ENCODE data around the gene ANK2. TPM values are rescaled to one million over a fixed set of nuclear protein-coding genes. Genes with fewer than 3 reads are reported as not detected.
"Not testable (repeated sequence)": the region's sequence is repeated elsewhere in the genome, so short reads cannot be mapped to it uniquely, and the experiment has no call there.

ANK2 gene
- total RNA-seq, 2 donors from 2014 or later = 0.87 to 1.1 TPM

DNA sequence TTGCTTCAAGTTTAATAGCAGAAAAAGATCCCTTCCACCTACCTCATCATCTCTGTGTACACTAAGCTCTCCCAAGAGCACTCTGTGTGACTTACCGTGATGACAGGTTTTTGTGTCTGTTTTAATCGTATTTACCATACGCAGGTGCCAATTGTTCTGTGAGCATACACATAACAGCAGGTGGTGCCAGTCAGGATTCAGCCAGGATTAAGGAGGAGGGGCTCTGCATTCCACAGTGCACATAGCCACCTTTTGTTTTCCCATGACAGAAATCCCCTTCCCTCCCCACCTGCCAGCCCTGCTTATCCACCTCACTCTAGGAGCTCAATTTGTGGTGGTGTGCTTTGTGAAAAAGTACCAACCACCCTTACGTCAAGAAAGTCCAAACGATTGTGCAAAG is 14.8 kb downstream of the ANK2 start:
- H3K4me3 Mint-ChIP-seq = no peak overlapping the region
- H3K36me3 Mint-ChIP-seq (ENCODE audit: low read depth) = no peaks in the 10 kb centered on the region
- no peak for ATAC-seq (replicated peaks)
- H3K4me1 Mint-ChIP-seq = no peaks in the 10 kb centered on the region
- H3K9me3 Mint-ChIP-seq = no peaks in the 10 kb centered on the region
- no peak overlapping the region for H3K27ac Mint-ChIP-seq
- H3K27me3 Mint-ChIP-seq = peaks cover 5% of the 10 kb centered on the region

DNA sequence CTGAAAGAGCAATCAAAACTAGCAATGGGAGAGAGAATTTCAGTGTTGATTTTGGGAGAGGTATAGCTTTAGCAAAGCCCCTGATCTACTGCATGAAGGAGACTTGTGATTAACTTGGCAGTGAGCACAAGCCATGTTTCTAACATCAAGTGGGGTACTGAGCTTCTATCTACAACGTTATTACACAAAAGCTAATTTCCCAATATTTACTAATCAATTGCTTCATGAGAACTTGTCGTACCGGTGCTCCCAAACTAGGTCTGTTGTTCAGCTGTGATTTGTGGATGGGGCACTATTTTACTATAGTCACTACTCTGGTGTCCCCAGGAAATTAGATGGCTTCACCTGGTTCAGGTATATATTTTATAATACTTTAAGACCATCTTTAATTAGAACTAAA is 16.2 kb downstream of the ANK2 start:
- no peak overlapping the region for H3K4me3 Mint-ChIP-seq
- ATAC-seq (replicated peaks) = no peak
- no peak overlapping the region for H3K27ac Mint-ChIP-seq
- peaks cover 5% of the 10 kb centered on the region for H3K27me3 Mint-ChIP-seq
- H3K9me3 Mint-ChIP-seq = no peaks in the 10 kb centered on the region
- H3K36me3 Mint-ChIP-seq (ENCODE audit: low read depth) = no peaks in the 10 kb centered on the region
- H3K4me1 Mint-ChIP-seq = no peaks in the 10 kb centered on the region

DNA sequence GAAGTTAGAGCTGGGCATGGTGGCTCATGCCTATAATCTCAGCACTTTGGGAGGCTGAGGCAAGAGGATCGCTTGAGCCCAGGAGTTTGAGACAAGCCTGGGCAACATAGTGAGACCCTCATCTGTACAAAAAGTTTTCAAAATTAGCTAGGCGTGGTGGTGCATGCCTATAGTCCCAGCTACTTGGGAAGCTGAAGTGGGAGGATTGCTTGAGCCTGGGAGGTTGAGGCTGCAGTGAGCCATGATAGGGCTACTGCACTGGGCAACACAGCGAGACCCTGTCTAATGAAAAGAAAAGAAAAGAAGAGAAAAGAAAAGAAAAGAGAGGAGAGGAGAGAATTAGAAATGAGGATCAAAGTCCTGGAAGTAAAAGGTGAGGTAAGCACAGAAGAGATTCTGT is 19.3 kb downstream of the ANK2 start:
- H3K4me3 Mint-ChIP-seq; H3K9me3 Mint-ChIP-seq; H3K4me1 Mint-ChIP-seq; H3K27ac Mint-ChIP-seq; H3K36me3 Mint-ChIP-seq (ENCODE audit: low read depth); ATAC-seq (replicated peaks); H3K27me3 Mint-ChIP-seq: not testable (repeated sequence)

DNA sequence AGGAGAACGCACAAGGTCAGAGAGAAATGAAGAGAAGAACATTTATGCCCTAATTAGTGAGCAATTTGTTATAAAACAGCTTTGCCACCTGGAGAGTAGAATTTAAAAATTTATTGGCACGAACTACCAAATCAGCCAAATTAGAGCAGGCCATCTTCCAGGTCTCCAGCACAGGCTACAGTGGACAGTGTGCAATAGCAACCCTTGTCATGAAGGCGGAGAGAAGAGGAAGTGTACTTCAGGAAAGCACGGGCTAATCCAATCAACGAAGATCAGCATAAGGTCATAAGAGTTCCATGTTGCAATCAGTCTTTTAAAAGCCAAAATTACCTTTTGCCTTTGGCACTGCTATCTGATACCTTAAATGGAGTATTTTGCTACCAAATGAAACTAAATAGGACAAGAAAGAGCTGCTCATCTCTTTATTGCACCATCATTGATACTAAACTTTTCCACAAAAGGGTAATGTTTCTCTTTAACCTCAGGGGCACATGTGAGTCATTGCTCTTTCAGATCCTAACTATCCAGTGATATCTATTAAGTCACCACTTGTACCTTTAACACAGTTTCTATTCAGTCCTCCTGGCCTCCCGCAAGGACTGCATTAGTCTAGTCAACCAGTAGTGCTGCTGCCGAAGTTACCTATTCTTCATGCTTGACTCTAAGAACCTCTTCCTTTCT is 19.9 kb downstream of the ANK2 start:
- Mint-ChIP-seq H3K4me1 (no peaks in the 10 kb centered on the region), H3K4me3 (no peak overlapping the region), H3K27ac (no peak overlapping the region), H3K36me3 (ENCODE audit: low read depth) (no peaks in the 10 kb centered on the region), H3K9me3 (no peaks in the 10 kb centered on the region), H3K27me3 (no peaks in the 10 kb centered on the region)
- no peak for ATAC-seq (replicated peaks)

DNA sequence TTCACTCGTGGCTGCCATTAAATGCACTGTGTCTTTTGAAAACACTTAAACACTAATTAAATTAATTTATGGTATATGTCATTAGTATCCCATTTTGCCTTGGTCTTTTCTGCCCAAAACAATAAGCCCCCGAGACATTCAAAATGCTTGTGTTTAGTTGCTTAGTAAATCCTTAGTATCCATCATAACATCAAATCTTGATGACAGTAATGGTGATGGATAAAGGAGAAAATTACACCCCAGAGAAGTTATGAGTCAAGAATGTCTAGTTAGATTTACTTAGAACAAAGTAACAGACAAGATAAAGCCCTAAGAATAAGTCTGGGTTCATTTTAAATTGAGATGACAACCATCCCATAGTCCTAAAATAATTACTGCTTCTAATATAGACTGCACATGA is 21.3 kb downstream of the ANK2 start:
- ATAC-seq (replicated peaks) = no peak
- no peaks in the 10 kb centered on the region for H3K36me3 Mint-ChIP-seq (ENCODE audit: low read depth)
- H3K9me3 Mint-ChIP-seq = no peaks in the 10 kb centered on the region
- H3K4me3 Mint-ChIP-seq = no peak overlapping the region
- H3K27me3 Mint-ChIP-seq = no peaks in the 10 kb centered on the region
- no peaks in the 10 kb centered on the region for H3K4me1 Mint-ChIP-seq
- no peak overlapping the region for H3K27ac Mint-ChIP-seq

DNA sequence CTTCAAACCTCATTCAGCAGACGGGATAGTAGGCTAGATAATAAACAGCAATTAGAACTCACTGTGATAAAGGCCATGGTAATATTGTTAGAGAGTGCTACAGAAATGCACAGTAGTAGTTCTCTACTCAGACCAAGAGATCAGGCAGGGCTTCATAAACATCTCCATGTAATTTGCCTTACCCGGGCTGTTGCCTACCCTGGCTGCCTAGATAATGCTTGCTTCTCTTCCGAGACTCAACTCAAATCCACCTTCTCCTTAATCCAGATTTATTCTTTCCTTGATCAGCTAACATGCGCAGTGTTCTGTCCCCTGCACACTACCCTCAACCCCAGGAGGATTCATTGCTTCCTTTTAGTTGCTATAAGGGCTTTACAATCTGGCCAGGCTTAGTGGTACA is 21.8 kb downstream of the ANK2 start:
- H3K27ac Mint-ChIP-seq = no peak overlapping the region
- H3K4me3 Mint-ChIP-seq = no peak overlapping the region
- no peaks in the 10 kb centered on the region for H3K36me3 Mint-ChIP-seq (ENCODE audit: low read depth)
- no peaks in the 10 kb centered on the region for H3K4me1 Mint-ChIP-seq
- ATAC-seq (replicated peaks) = no peak
- no peaks in the 10 kb centered on the region for H3K27me3 Mint-ChIP-seq
- no peaks in the 10 kb centered on the region for H3K9me3 Mint-ChIP-seq

DNA sequence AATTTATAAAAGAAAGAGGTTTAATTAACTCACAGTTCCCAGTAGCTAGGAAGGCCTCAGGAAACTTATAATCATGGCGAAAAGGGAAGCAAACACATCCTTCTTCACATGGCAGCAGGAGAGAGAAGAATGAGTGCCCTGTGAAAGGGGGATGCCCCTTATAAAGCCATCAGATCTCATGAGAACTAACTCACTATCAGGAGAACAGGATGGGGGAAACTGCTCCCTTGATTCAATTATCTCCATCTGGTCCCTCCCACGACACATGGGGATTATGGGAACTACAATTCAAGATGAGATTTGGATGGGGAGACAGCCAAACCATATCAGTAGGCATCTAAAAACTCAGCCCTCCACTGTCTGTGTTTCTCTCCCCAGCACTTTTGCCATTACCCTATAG is 22.4 kb downstream of the ANK2 start:
- Mint-ChIP-seq H3K27ac (no peak overlapping the region), H3K27me3 (no peaks in the 10 kb centered on the region), H3K4me1 (no peaks in the 10 kb centered on the region), H3K9me3 (no peaks in the 10 kb centered on the region), H3K4me3 (no peak overlapping the region), H3K36me3 (ENCODE audit: low read depth) (no peaks in the 10 kb centered on the region)
- no peak for ATAC-seq (replicated peaks)

DNA sequence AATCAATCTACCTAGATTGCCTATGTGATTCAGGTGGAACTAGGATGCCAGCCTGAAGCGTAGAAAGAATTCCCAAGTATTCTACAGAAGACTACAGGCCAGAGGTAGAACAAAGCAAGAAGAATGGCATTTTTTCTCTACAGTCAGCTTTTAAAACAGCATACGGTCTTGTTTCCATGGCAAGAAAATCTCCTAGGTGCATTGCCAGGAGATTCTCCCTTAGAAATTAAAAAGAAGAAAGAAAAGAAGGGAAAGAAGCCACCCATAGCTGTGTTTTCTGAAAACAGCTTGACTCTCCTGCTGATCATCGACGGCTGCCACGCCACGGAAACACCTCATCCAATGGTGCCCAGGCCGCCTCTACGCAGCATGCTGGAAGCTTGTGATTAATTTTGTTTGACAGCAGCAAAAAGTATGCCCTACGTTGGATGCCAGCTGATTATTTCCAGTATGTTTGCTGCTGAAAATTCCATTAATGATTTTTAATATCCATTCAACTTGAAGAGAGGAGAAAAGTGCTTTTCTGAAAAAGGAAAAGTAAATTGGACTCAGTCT is 24.1 kb downstream of the ANK2 start:
- Mint-ChIP-seq H3K9me3 (no peaks in the 10 kb centered on the region), H3K4me3 (no peak overlapping the region), H3K36me3 (ENCODE audit: low read depth) (no peaks in the 10 kb centered on the region), H3K27ac (no peak overlapping the region), H3K4me1 (no peaks in the 10 kb centered on the region), H3K27me3 (no peaks in the 10 kb centered on the region)
- no peak for ATAC-seq (replicated peaks)

DNA sequence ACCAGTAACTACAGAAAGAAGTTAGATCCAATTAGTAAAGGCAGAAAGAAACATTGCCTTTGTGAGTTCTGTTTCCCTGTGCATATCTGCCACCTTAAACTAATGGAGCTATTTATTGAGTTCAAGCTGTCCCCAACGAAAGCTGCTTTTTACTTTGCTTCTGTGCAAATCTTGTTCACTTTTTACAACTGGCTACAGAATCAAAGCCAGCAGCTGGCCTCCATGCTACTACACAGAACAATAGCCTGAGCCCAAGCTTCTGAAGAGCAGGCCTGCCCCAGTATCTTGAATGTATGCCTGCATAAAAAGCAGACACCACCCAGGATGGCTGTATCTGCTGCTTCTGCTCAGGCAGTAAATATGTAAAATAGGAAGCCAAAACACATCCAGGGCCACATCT is 28.1 kb downstream of the ANK2 start:
- no peaks in the 10 kb centered on the region for H3K4me1 Mint-ChIP-seq

DNA sequence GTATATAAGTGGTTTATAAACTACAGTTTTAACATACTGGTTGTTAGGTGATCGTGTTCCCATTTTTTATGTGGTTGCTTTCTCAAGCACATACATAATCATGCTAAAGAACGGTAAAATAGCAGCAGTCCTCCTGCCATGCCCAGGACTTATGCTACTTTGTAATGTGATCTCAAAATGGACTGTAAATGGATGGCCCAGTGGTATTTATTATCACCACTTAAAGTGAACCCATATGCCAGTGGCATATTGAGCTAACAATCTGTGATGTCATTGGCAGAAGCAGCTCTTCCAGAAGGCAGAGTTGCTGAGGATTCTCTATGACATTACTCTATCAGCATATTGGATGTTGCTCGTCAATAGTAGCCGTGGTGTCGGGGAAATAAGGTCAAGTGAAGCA is 28.6 kb downstream of the ANK2 start:
- H3K27me3 Mint-ChIP-seq = no peaks in the 10 kb centered on the region

More for the DNA sequence above, 28.1 kb downstream of the ANK2 start:
- no peaks in the 10 kb centered on the region for H3K9me3 Mint-ChIP-seq
- H3K27ac Mint-ChIP-seq = no peak overlapping the region
- H3K27me3 Mint-ChIP-seq = no peaks in the 10 kb centered on the region
- no peak for ATAC-seq (replicated peaks)
- H3K4me3 Mint-ChIP-seq = no peak overlapping the region
- no peaks in the 10 kb centered on the region for H3K36me3 Mint-ChIP-seq (ENCODE audit: low read depth)

DNA sequence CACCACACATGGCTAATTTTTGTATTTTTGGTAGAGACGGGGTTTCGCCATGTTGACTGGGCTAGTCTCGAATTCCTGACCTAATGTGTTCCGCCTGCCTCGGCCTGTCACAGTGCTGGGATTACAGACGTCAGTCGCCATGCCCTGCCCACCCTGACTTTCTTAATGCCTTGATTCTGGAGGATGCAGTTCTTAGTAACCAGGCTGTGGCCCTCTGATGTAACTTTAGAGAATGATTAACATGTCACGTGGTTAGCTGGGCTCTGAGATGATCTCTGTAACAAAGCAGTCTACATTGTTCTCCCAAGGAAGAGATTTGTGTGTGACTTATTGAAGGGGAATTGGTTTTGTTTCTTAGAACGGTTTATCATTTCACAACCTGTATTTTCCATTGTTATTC is 30.6 kb downstream of the ANK2 start:
- no peaks in the 10 kb centered on the region for H3K4me1 Mint-ChIP-seq
- H3K4me3 Mint-ChIP-seq = no peak overlapping the region
- H3K36me3 Mint-ChIP-seq (ENCODE audit: low read depth) = no peaks in the 10 kb centered on the region
- no peaks in the 10 kb centered on the region for H3K9me3 Mint-ChIP-seq
- H3K27ac Mint-ChIP-seq = no peak overlapping the region
- no peak for ATAC-seq (replicated peaks)
- peaks cover 3% of the 10 kb centered on the region for H3K27me3 Mint-ChIP-seq

More for the DNA sequence above, 28.6 kb downstream of the ANK2 start:
- no peaks in the 10 kb centered on the region for H3K36me3 Mint-ChIP-seq (ENCODE audit: low read depth)
- ATAC-seq (replicated peaks) = no peak
- H3K27ac Mint-ChIP-seq = no peak overlapping the region
- H3K4me3 Mint-ChIP-seq = no peak overlapping the region
- no peaks in the 10 kb centered on the region for H3K4me1 Mint-ChIP-seq
- H3K9me3 Mint-ChIP-seq = no peaks in the 10 kb centered on the region

DNA sequence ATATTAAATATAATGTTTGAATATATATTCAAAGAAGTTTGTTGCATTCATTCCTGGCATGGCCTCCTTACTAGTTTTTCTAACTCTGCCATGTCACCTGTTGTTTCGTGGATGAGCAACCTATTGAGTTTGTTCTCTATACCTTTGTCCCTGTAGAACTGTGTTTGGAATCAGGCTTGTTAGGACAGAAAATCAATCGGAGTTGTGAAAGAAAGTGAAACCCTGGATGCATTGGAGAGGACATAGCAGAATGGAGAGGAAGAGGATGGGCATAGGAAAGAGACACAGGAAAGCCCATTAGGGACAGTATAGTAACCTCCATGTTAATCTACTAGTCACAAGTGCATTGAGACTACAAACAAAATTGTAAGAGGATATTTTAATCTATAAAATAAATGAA is 31.2 kb downstream of the ANK2 start:
- H3K27ac Mint-ChIP-seq = no peak overlapping the region
- no peak overlapping the region for H3K4me3 Mint-ChIP-seq
- H3K36me3 Mint-ChIP-seq (ENCODE audit: low read depth) = no peaks in the 10 kb centered on the region
- no peaks in the 10 kb centered on the region for H3K9me3 Mint-ChIP-seq
- no peaks in the 10 kb centered on the region for H3K4me1 Mint-ChIP-seq
- H3K27me3 Mint-ChIP-seq = peaks cover 3% of the 10 kb centered on the region
- no peak for ATAC-seq (replicated peaks)

DNA sequence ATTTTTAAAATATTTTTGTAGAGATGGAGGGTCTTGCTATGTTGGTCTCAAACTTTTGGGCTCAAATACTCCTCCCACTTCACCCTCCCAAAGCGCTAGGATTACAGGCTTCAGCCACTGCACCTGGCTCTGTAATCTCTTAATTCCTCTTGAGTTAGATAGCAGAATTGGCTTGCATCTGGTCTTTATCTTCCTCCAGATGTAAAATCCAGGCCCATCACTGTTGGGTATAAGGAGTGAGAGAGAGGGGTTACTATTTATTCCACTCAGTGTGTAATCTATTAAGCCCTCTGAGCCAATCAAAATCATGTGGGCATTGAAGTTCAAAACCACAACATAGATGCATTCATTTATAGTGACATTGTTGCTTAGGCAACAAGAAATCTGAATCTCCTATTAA is 33.9 kb downstream of the ANK2 start:
- Mint-ChIP-seq H3K4me1 (no peaks in the 10 kb centered on the region), H3K27me3 (peaks cover 3% of the 10 kb centered on the region), H3K27ac (no peak overlapping the region), H3K36me3 (ENCODE audit: low read depth) (no peaks in the 10 kb centered on the region), H3K4me3 (no peak overlapping the region), H3K9me3 (no peaks in the 10 kb centered on the region)
- ATAC-seq (replicated peaks) = no peak

DNA sequence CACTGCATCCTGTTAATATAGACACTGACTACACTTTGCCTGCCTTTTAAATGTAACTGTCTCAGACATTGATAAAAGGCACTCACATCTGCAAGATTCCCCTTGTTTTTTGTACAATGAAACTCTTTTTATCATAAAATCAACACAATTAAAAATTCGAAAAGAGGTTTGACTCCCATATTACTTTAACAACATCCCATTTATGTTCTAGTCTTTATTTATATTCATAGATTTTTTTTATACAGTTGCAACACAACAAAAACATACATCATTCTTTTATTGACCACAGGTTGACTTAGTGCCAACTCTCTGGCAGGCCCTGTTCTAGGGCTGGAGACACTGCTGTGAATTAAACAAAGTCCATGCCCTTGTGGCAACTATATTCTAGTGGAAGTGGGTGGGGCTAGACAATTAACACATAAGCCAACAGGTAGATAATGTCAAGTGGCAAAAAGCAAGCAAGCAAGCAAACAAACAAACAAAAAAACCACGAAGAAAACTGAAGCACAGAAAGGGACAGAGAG is 36.8 kb downstream of the ANK2 start:
- Mint-ChIP-seq H3K27me3 (peaks cover 3% of the 10 kb centered on the region), H3K9me3 (no peaks in the 10 kb centered on the region), H3K4me3 (no peak overlapping the region), H3K27ac (no peak overlapping the region), H3K4me1 (no peaks in the 10 kb centered on the region), H3K36me3 (ENCODE audit: low read depth) (no peaks in the 10 kb centered on the region)
- ATAC-seq (replicated peaks) = no peak

DNA sequence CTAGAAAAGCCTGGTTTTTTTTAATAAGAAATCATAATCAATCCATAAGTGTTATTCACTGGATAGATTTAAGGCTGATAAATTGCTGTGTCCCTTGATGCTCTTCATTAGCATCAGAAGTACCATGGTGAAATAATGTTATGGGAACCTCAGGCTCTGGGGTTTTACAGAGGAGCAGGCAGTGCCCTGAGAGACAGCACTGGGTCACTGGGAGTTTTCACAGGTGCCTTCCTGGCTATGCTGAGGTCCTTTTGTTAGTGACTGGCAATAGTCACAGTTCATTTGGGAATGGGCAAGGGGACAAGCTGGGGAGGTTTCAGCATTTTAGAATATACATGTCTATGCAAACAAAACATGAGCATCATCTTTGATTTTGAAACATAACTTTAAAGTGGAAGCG is 38.6 kb downstream of the ANK2 start:
- Mint-ChIP-seq H3K4me3 (no peak overlapping the region), H3K4me1 (no peaks in the 10 kb centered on the region), H3K27me3 (peaks cover 3% of the 10 kb centered on the region), H3K36me3 (ENCODE audit: low read depth) (no peaks in the 10 kb centered on the region), H3K27ac (no peak overlapping the region), H3K9me3 (no peaks in the 10 kb centered on the region)
- no peak for ATAC-seq (replicated peaks)

All from activated T-helper 17 cell treated with anti-CD3 and anti-CD28 coated beads, Interleukin-2, amount 50 U/mL, for 72 hours (primary cell).